WERI-Rb-1 (cell line): Measurements from ENCODE around the gene RIMBP2.

ENCODE experiments used
- DNase-seq: peaks from one replicate; pipeline ENCODE4 v3.0.0-alpha.2; 2020
- H3K27ac ChIP-seq: fragments of 250-450 bp; sonication (Bioruptor Pico); 2 replicates; pipeline ENCODE4 v1.5.1; 2020; ENCODE audit warnings: mild to moderate bottlenecking, moderate library complexity
- H3K27me3 ChIP-seq: fragments of 250-450 bp; sonication (Bioruptor Pico); 2 replicates; pipeline ENCODE4 v1.5.1; 2021; ENCODE audit warnings: mild to moderate bottlenecking, low read depth, moderate library complexity; ENCODE audit not compliant: insufficient read depth, severe bottlenecking
- H3K36me3 ChIP-seq: fragments of 250-450 bp; sonication (Bioruptor Pico); 2 replicates; pipeline ENCODE4 v1.5.1; 2020; ENCODE audit warnings: mild to moderate bottlenecking, moderate library complexity
- H3K4me3 ChIP-seq: 2 replicates; pipeline ENCODE4 v1.5.1; 2011; ENCODE audit warnings: low read depth, mild to moderate bottlenecking, control low read depth, low read length
- H3K9me3 ChIP-seq: fragments of 250-450 bp; sonication (Bioruptor Pico); 2 replicates; pipeline ENCODE4 v1.5.1; 2021; ENCODE audit warnings: mild to moderate bottlenecking, moderate library complexity; ENCODE audit not compliant: severe bottlenecking
- TF ChIP-seq, protein P1 (sequence below): IDR thresholded peaks from 2 replicates; pipeline ENCODE4 v1.5.1; 2011; ENCODE audit warnings: low read depth, mild to moderate bottlenecking, control low read depth, inconsistent platforms, low read length

The RIMBP2 gene

DNA sequence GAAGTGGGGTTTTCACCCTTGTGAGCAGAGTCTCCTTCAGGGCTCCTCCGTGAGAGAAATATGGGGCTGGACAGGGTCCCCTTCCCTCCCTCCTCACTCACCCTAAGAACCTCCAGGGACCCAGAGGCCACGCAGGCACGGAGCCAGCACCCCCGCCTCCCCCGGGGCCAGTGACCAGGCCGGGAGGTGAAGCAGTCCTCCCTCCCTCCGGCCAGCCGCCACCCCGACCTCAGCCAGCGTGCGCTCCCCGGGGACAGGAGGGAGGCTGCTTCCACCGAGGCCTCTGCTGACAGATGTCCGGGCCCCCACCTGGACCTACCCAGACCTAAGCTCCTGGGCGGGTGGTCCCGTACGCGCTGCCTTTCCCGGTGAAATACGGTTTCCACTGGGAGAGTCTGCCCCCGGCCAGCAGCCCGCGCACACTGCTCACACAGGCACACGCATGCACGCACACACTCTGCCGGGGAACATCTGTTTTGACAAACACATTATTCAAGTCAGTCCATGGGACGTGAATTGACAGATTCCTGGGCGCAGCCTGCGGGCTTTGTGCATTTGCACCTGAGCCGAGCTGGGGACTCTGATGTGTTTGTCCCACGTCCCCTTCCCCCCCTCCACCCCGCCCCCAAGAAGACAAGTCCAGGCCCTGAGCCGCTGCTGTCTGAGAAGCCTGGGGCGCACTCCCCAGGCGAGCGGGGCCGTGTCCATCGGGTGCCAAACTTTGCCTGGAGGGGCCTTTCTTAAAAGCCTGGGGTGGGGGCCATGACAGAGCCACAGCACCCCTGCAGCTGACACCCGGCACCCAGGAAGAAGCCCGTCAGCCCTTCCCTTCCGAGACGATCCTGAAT lies 725 bp downstream of the RIMBP2 start:
- H3K4me3 ChIP-seq = peak overlapping the region; percentile 95
- H3K27me3 ChIP-seq = no peaks in the 10 kb centered on the region
- H3K27ac ChIP-seq = peak overlapping the region; percentile 80
- TF ChIP-seq, protein P1, sequence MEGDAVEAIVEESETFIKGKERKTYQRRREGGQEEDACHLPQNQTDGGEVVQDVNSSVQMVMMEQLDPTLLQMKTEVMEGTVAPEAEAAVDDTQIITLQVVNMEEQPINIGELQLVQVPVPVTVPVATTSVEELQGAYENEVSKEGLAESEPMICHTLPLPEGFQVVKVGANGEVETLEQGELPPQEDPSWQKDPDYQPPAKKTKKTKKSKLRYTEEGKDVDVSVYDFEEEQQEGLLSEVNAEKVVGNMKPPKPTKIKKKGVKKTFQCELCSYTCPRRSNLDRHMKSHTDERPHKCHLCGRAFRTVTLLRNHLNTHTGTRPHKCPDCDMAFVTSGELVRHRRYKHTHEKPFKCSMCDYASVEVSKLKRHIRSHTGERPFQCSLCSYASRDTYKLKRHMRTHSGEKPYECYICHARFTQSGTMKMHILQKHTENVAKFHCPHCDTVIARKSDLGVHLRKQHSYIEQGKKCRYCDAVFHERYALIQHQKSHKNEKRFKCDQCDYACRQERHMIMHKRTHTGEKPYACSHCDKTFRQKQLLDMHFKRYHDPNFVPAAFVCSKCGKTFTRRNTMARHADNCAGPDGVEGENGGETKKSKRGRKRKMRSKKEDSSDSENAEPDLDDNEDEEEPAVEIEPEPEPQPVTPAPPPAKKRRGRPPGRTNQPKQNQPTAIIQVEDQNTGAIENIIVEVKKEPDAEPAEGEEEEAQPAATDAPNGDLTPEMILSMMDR = no peak
- H3K36me3 ChIP-seq = no peaks in the 10 kb centered on the region; the same call in 1 of the 2 replicates
- peak; percentile 48 for DNase-seq
- peaks cover 5% of the 10 kb centered on the region for H3K9me3 ChIP-seq

DNA sequence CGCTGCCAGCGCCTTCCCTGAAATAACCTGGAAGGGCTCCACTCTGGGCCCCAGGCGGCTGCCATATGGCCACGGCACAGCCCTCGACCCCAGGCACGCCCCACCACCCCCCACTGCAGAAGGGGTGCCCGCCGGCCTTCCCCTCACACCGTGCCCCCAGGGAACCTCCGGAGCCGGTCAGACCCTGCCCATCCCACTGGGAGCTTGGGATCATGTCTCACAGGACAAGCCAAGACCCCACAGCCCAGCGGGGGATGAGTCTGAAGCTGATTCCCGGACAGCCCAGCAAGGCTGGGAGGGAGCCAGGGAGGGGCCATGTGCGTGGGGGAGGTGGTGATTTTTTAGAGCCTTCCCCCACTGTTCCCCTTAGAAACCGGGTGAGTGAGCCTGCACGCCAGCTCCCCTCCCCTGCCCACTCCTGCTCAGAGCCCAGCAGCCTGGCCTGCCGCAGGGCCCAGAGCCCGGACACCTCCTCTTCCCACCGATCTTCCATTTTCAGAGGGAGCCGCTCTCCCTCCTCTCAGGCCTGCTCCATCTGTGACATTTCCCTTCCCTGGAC lies 1.4 kb downstream of the RIMBP2 start:
- peak; percentile 68 for DNase-seq
- Histone ChIP-seq H3K36me3 (no peaks in the 10 kb centered on the region; the same call in 1 of the 2 replicates), H3K27ac (peak overlapping the region; percentile 80), H3K27me3 (no peaks in the 10 kb centered on the region), H3K9me3 (peaks cover 5% of the 10 kb centered on the region), H3K4me3 (peak overlapping the region; percentile 95)
- TF ChIP-seq, protein P1 = no peak

- H3K27ac ChIP-seq = peak overlapping the region; percentile 80
- H3K9me3 ChIP-seq = peaks cover 5% of the 10 kb centered on the region
- H3K27me3 ChIP-seq = no peaks in the 10 kb centered on the region
- TF ChIP-seq, protein P1 = no peak
- no peaks in the 10 kb centered on the region; the same call in 1 of the 2 replicates for H3K36me3 ChIP-seq
- H3K4me3 ChIP-seq = peak overlapping the region; percentile 95
- DNase-seq = no peak
Observed at GRCh38 chr12:130714091-130714590, 2.0 kb downstream of the RIMBP2 start.

DNA sequence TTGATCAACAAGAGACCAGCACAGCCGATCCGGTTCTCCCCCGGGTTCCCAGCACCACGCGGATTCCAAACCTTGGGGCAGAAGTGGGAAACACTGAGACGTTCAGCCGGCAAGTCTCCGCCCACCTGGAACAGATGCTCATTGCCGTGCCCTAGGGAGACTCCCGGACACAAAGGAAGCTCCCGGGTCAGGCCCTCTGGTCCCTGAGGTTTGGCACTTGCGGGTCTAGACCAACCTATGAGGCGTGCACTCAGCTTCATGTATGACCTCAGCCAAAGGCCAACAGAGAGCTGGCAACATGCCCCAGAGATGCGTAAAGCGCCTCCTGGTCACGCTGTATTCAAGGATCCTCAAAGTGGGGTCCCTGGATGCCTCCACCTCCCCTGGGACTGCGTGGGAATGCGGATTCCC lies 2.5 kb downstream of the RIMBP2 start:
- peak overlapping the region; percentile 95 for H3K4me3 ChIP-seq
- H3K9me3 ChIP-seq = peaks cover 5% of the 10 kb centered on the region
- peak overlapping the region; percentile 80; the same call in 1 of the 2 replicates for H3K27ac ChIP-seq
- H3K36me3 ChIP-seq = no peaks in the 10 kb centered on the region; the same call in 1 of the 2 replicates
- H3K27me3 ChIP-seq = no peaks in the 10 kb centered on the region
- DNase-seq = peak; percentile 64
- TF ChIP-seq, protein P1 = no peak

GRCh38 chr12:130712346-130713065 lies 3.6 kb downstream of the RIMBP2 start:
- TF ChIP-seq, protein P1 = no peak
- Histone ChIP-seq H3K27me3 (no peaks in the 10 kb centered on the region), H3K27ac (no peak overlapping the region), H3K9me3 (no peaks in the 10 kb centered on the region), H3K36me3 (no peaks in the 10 kb centered on the region; the same call in 1 of the 2 replicates), H3K4me3 (no peak overlapping the region)
- no peak for DNase-seq
